Esophagus squamous epithelium (tissue), 4 donors: Measurements from ENCODE around the gene CIBAR2.
"Not testable (repeated sequence)": the region's sequence is repeated elsewhere in the genome, so short reads cannot be mapped to it uniquely, and the experiment has no call there.

Experiments
- CTCF ChIP-seq, 6 experiments: fragments of 450-650 bp in 4 of 6; fragments of 200-600 bp in 2 of 6; sonication (generic) in 2 of 6; IDR thresholded peaks; one replicate each; pipeline ENCODE4 v1.5.1; 2016 to 2019; ENCODE audit warnings: antibody characterized with exemption in 6 of 6, mild to moderate bottlenecking in 4 of 6, moderate library complexity in 4 of 6
- POLR2A ChIP-seq, 4 donors: fragments of 450-650 bp; IDR thresholded peaks; one replicate each; pipeline ENCODE4 v1.6.1; 2017; ENCODE audit warnings: antibody characterized with exemption in 4 of 4, mild to moderate bottlenecking in 4 of 4, moderate library complexity in 3 of 4

GRCh38 chr16:85123441-85123840, 11.2 kb upstream of the CIBAR2 start:
- not testable (repeated sequence) for TF ChIP-seq CTCF, POLR2A (IDR thresholded peaks at IDR 0.05)
